PC-9 (cell line): ENCODE results near the gene MAP3K5. TPM values are rescaled to one million over a fixed set of nuclear protein-coding genes. Genes with fewer than 3 reads are reported as not detected.

Source experiments
- BruUV-seq: library from RNA; stranded (reverse); fragments of 400-500 nt; replicated peaks from 2 replicates; lab custom pipeline; 2021; lab: Mats Ljungman, UMichigan
- CTCF ChIA-PET: fragments of 300-600 bp; sonication (Branson Sonifier 250); formaldehyde crosslinking; loops from one replicate; lab custom pipeline; 2022; ENCODE audit warnings: antibody characterized with exemption; lab: Charles Lee
- POLR2A ChIA-PET: fragments of 300-600 bp; sonication (Branson Sonifier 250); formaldehyde crosslinking; loops from one replicate; lab custom pipeline; 2022; ENCODE audit warnings: antibody characterized with exemption; ENCODE audit not compliant: unreplicated experiment; lab: Charles Lee
- DNase-seq, 2 experiments: peaks; one replicate each; pipeline versions ENCODE4 v3.0.0 to v3.0.0-alpha.2; 2015 to 2022; ENCODE audit warnings: mixed read lengths in 1 of 2
- H2AFZ ChIP-seq: fragments of 200-600 bp; sonication (generic); 2 replicates; pipeline ENCODE4 v1.8.1; 2017; ENCODE audit warnings: antibody characterized with exemption
- H3F3A ChIP-seq: fragments of 200-600 bp; sonication (generic); 2 replicates; pipeline ENCODE4 v1.8.1; 2017; ENCODE audit warnings: antibody characterized with exemption, mild to moderate bottlenecking, low read depth; ENCODE audit not compliant: insufficient read depth
- H3K27ac ChIP-seq: fragments of 200-600 bp; sonication (generic); 2 replicates; pipeline ENCODE4 v1.6.1; 2016; ENCODE audit warnings: mixed run types
- H3K27me3 ChIP-seq: fragments of 200-600 bp; sonication (generic); 2 replicates; pipeline ENCODE4 v1.6.1; 2016; ENCODE audit warnings: low read depth, mixed run types; ENCODE audit not compliant: insufficient read depth
- H3K36me3 ChIP-seq: fragments of 200-600 bp; sonication (generic); 2 replicates; pipeline ENCODE4 v1.6.1; 2016; ENCODE audit warnings: low read depth, mixed run types
- H3K4me1 ChIP-seq: fragments of 200-600 bp; sonication (generic); replicated peaks from 2 replicates; pipeline ENCODE4 v1.6.1; 2016; ENCODE audit warnings: mixed run types; ENCODE audit not compliant: insufficient read depth
- H3K4me2 ChIP-seq: fragments of 200-600 bp; sonication (generic); 2 replicates; pipeline ENCODE4 v1.6.1; 2017; ENCODE audit warnings: mixed run types
- H3K4me3 ChIP-seq: fragments of 200-600 bp; sonication (generic); 2 replicates; pipeline ENCODE4 v1.6.1; 2016; ENCODE audit warnings: mixed run types
- H3K79me2 ChIP-seq: fragments of 200-600 bp; sonication (generic); 2 replicates; pipeline ENCODE4 v1.6.1; 2017; ENCODE audit warnings: low read depth, mixed run types
- H3K9me2 ChIP-seq: fragments of 200-600 bp; sonication (generic); 2 replicates; pipeline ENCODE4 v1.8.1; 2017; ENCODE audit warnings: mild to moderate bottlenecking; ENCODE audit not compliant: insufficient read depth
- H3K9me3 ChIP-seq: fragments of 200-600 bp; sonication (generic); 2 replicates; pipeline ENCODE4 v1.8.1; 2016; ENCODE audit warnings: low read depth; ENCODE audit not compliant: insufficient read depth
- H4K20me1 ChIP-seq: fragments of 200-600 bp; sonication (generic); 2 replicates; pipeline ENCODE4 v1.8.1; 2017; ENCODE audit not compliant: insufficient read depth
- CTCF ChIP-seq: fragments of 200-600 bp; sonication (generic); conservative IDR thresholded peaks from 2 replicates; pipeline ENCODE4 v1.6.1; 2017; ENCODE audit warnings: mixed run types, antibody characterized with exemption, mild to moderate bottlenecking, moderate library complexity
- EZH2 ChIP-seq: fragments of 200-600 bp; sonication (generic); IDR thresholded peaks from 2 replicates; pipeline ENCODE4 v1.8.0; 2017; ENCODE audit warnings: antibody characterized with exemption, low read depth
- intact Hi-C: fragments of 100-400 bp; cut with micrococcal nuclease; formaldehyde crosslinking; loops from one replicate; pipeline ENCODE4 v1.10.0; 2022; ENCODE audit not compliant: unreplicated experiment
- total RNA-seq: library from RNA; stranded (reverse); gene quantifications from 2 replicates; pipeline ENCODE4 v1.2.3, GENCODE V29; 2021

MAP3K5 gene
- total RNA-seq, 1 experiment from 2014 or later = 10.9 TPM

GRCh38 chr6:136757150-136757549 is 35.1 kb downstream of the MAP3K5 start:
- Histone ChIP-seq H2AFZ (no peak overlapping the region), H3K36me3 (no peaks in the 10 kb centered on the region), H3K79me2 (peaks cover 41% of the 10 kb centered on the region), H3K4me2 (no peak overlapping the region), H3K27me3 (no peaks in the 10 kb centered on the region), H3K4me1 (peaks cover 2% of the 10 kb centered on the region; the same call in 1 of the 2 replicates), H3K27ac (no peak overlapping the region), H4K20me1 (0 out of 2 replicates have a peak, but pooled peaks cover 5% of the 10 kb centered on the region), H3K9me3 (peaks cover 5% of the 10 kb centered on the region; the same call in 1 of the 2 replicates), H3F3A (no peaks in the 10 kb centered on the region), H3K9me2 (no peaks in the 10 kb centered on the region), H3K4me3 (no peak overlapping the region)
- BruUV-seq = no TSS peak
- ChIA-PET POLR2A (interaction anchor here (0.6 kb wide), 1 partner anchor 150 kb away, joined by 5 read pairs; no protein-coding TSS in a partner anchor), CTCF (no interaction called here)
- intact Hi-C loops = no loop called here
- TF ChIP-seq EZH2 (no peak), CTCF (no peak)
- DNase-seq = peak in 1 of 2 experiments; percentile 42

- BruUV-seq = no TSS peak
- Histone ChIP-seq H4K20me1 (0 out of 2 replicates have a peak, but pooled peaks cover 5% of the 10 kb centered on the region), H3K4me2 (no peak overlapping the region), H3K4me1 (no peaks in the 10 kb centered on the region), H3K9me3 (no peaks in the 10 kb centered on the region), H3F3A (no peaks in the 10 kb centered on the region), H3K4me3 (no peak overlapping the region), H3K27me3 (no peaks in the 10 kb centered on the region), H3K36me3 (no peaks in the 10 kb centered on the region), H3K27ac (no peak overlapping the region), H3K9me2 (no peaks in the 10 kb centered on the region), H2AFZ (no peak overlapping the region), H3K79me2 (peaks cover 25% of the 10 kb centered on the region)
- CTCF ChIA-PET = interaction anchor here (1.0 kb wide), 1 partner anchor 17 kb away, joined by 4 read pairs; no protein-coding TSS in a partner anchor
- intact Hi-C loops = no loop called here
- DNase-seq = no peak
- TF ChIP-seq CTCF (no peak), EZH2 (no peak)
- POLR2A ChIA-PET = no interaction called here
Observed at GRCh38 chr6:136754820-136755219, 37.5 kb downstream of the MAP3K5 start.

DNA sequence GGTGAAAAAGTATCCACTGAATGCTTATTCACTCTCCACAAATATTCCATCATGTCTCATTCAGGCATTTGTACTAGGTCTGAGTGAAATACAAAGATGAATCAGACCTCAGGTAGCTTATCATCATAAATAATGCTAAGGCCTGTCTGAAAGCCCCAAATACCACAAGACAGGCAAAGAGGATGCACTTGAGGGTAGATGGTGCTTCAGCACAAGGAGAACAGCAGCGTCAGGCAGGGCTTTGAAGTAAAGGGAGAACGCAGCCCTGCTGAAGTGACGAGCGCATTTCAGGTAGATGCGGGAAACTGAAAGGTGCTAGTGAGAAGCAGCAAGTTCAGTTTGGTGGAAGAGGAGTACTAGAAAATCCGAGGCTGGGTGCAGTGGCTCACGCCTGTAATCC is 38.7 kb downstream of the MAP3K5 start:
- intact Hi-C loops = no loop called here
- Histone ChIP-seq H2AFZ (no peak overlapping the region), H3K9me3 (no peaks in the 10 kb centered on the region), H3F3A (no peaks in the 10 kb centered on the region), H3K36me3 (no peaks in the 10 kb centered on the region), H3K27ac (no peak overlapping the region), H3K27me3 (no peaks in the 10 kb centered on the region), H3K79me2 (peaks cover 29% of the 10 kb centered on the region), H3K9me2 (no peaks in the 10 kb centered on the region), H3K4me1 (no peaks in the 10 kb centered on the region), H4K20me1 (0 out of 2 replicates have a peak, but pooled peaks cover 4% of the 10 kb centered on the region), H3K4me3 (no peak overlapping the region), H3K4me2 (no peak overlapping the region)
- DNase-seq = no peak
- ChIA-PET POLR2A (no interaction called here), CTCF (no interaction called here)
- no TSS peak for BruUV-seq
- TF ChIP-seq EZH2 = no peak
- no peak for TF ChIP-seq CTCF
